GM23338 (cell line): Measurements from ENCODE around the gene SPP2.

Experiments
- CREB1 ChIP-seq: fragments of 250-450 bp; sonication (Bioruptor Pico); IDR thresholded peaks from 2 replicates; pipeline ENCODE4 v1.5.0; 2020; ENCODE audit warnings: low read depth, mild to moderate bottlenecking, moderate library complexity
- EZH2 ChIP-seq: fragments of 200-600 bp; sonication (generic); IDR thresholded peaks from one replicate; pipeline ENCODE4 v1.8.0; 2017; ENCODE audit warnings: antibody characterized with exemption, mild to moderate bottlenecking, low read depth; ENCODE audit not compliant: unreplicated experiment
- EZH2phosphoT487 ChIP-seq: fragments of 200-600 bp; sonication (generic); IDR thresholded peaks from one replicate; pipeline ENCODE4 v1.8.1; 2018; ENCODE audit warnings: antibody characterized with exemption; ENCODE audit not compliant: unreplicated experiment
- JUNB ChIP-seq: IDR thresholded peaks from one replicate; pipeline ENCODE4 v1.6.1; 2016; ENCODE audit warnings: antibody characterized with exemption; ENCODE audit not compliant: unreplicated experiment
- POLR2AphosphoS5 ChIP-seq: IDR thresholded peaks from 2 replicates; pipeline ENCODE4 v1.6.1; 2016; ENCODE audit warnings: antibody characterized with exemption, low read depth
- TF ChIP-seq, protein P1 (sequence below), 2 experiments: fragments of 200-600 bp in 1 of 2; sonication (generic) in 1 of 2; conservative IDR thresholded peaks; 2 replicates each; pipeline versions ENCODE4 v1.5.1 to v1.6.1; 2016 to 2017; ENCODE audit warnings: antibody characterized with exemption in 2 of 2, low read depth in 2 of 2, mild to moderate bottlenecking in 2 of 2, moderate library complexity in 1 of 2
- TF ChIP-seq, protein P2 (sequence below): IDR thresholded peaks from 2 replicates; pipeline ENCODE4 v1.6.1; 2016; ENCODE audit warnings: antibody characterized with exemption
- TF ChIP-seq, protein P3 (sequence below): IDR thresholded peaks from one replicate; pipeline ENCODE4 v1.6.1; 2018; ENCODE audit warnings: antibody characterized with exemption; ENCODE audit not compliant: unreplicated experiment

DNA sequence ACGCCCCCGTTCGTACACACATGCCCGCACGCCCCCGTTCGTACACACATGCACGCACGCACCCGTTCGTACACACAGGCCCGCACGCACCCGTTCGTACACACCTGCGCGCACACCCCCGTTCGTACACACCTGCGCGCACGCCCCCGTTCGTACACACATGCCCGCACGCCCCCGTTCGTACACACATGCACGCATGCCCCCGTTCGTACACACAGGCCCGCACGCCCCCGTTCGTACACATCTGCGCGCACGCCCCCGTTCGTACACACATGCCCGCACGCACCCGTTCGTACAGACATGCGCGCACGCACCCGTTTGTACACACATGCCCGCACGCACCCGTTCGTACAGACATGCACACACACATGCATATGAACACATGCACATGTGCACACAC, 45.7 kb downstream of the SPP2 start:
- TF ChIP-seq, protein P1, sequence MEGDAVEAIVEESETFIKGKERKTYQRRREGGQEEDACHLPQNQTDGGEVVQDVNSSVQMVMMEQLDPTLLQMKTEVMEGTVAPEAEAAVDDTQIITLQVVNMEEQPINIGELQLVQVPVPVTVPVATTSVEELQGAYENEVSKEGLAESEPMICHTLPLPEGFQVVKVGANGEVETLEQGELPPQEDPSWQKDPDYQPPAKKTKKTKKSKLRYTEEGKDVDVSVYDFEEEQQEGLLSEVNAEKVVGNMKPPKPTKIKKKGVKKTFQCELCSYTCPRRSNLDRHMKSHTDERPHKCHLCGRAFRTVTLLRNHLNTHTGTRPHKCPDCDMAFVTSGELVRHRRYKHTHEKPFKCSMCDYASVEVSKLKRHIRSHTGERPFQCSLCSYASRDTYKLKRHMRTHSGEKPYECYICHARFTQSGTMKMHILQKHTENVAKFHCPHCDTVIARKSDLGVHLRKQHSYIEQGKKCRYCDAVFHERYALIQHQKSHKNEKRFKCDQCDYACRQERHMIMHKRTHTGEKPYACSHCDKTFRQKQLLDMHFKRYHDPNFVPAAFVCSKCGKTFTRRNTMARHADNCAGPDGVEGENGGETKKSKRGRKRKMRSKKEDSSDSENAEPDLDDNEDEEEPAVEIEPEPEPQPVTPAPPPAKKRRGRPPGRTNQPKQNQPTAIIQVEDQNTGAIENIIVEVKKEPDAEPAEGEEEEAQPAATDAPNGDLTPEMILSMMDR (conservative IDR thresholded peaks at IDR 0.05; ENCODE audit: low read depth in 2 of 2) = no peak
- TF ChIP-seq, protein P2, sequence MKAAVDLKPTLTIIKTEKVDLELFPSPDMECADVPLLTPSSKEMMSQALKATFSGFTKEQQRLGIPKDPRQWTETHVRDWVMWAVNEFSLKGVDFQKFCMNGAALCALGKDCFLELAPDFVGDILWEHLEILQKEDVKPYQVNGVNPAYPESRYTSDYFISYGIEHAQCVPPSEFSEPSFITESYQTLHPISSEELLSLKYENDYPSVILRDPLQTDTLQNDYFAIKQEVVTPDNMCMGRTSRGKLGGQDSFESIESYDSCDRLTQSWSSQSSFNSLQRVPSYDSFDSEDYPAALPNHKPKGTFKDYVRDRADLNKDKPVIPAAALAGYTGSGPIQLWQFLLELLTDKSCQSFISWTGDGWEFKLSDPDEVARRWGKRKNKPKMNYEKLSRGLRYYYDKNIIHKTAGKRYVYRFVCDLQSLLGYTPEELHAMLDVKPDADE = no peak
- TF ChIP-seq EZH2 = no peak
- TF ChIP-seq, protein P3, sequence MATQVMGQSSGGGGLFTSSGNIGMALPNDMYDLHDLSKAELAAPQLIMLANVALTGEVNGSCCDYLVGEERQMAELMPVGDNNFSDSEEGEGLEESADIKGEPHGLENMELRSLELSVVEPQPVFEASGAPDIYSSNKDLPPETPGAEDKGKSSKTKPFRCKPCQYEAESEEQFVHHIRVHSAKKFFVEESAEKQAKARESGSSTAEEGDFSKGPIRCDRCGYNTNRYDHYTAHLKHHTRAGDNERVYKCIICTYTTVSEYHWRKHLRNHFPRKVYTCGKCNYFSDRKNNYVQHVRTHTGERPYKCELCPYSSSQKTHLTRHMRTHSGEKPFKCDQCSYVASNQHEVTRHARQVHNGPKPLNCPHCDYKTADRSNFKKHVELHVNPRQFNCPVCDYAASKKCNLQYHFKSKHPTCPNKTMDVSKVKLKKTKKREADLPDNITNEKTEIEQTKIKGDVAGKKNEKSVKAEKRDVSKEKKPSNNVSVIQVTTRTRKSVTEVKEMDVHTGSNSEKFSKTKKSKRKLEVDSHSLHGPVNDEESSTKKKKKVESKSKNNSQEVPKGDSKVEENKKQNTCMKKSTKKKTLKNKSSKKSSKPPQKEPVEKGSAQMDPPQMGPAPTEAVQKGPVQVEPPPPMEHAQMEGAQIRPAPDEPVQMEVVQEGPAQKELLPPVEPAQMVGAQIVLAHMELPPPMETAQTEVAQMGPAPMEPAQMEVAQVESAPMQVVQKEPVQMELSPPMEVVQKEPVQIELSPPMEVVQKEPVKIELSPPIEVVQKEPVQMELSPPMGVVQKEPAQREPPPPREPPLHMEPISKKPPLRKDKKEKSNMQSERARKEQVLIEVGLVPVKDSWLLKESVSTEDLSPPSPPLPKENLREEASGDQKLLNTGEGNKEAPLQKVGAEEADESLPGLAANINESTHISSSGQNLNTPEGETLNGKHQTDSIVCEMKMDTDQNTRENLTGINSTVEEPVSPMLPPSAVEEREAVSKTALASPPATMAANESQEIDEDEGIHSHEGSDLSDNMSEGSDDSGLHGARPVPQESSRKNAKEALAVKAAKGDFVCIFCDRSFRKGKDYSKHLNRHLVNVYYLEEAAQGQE = no peak
- TF ChIP-seq POLR2AphosphoS5 = no peak
- TF ChIP-seq JUNB = no peak
- no peak for TF ChIP-seq EZH2phosphoT487
- TF ChIP-seq CREB1 (CRISPR knock-in tag) = no peak
